RWPE1 (cell line): ENCODE data around the gene SLC9A7.

ENCODE experiments used
- CTCF ChIA-PET: fragments of 350-600 bp; sonication (Branson Sonifier 250); formaldehyde crosslinking; extraction: SDS; loops from one replicate; lab custom pipeline; 2021; lab: Yijun Ruan, JAX
- POLR2A ChIA-PET: fragments of 400-600 bp; formaldehyde crosslinking; extraction: SDS; loops from one replicate; lab custom pipeline; 2020; ENCODE audit warnings: antibody characterized with exemption; ENCODE audit not compliant: low non-redundant PET; lab: Yijun Ruan, JAX
- DNase-seq: peaks from one replicate; pipeline ENCODE4 v3.0.0; 2012; ENCODE audit warnings: low spot score
- H3K27ac ChIP-seq: fragments of 450-650 bp; 2 replicates; pipeline ENCODE4 v1.5.1; 2017
- CTCF ChIP-seq: fragments of 450-650 bp; conservative IDR thresholded peaks from 2 replicates; pipeline ENCODE4 v1.5.1; 2017; ENCODE audit warnings: low read depth, mild to moderate bottlenecking

The SLC9A7 gene

GRCh38 chrX:46617906-46618305 is 141.0 kb downstream of the SLC9A7 start:
- no peak for TF ChIP-seq CTCF
- no peak overlapping the region for H3K27ac ChIP-seq
- CTCF ChIA-PET: no interaction called here
- DNase-seq: no peak
- POLR2A ChIA-PET: no interaction called here

GRCh38 chrX:46611658-46612362 is 147.1 kb downstream of the SLC9A7 start:
- TF ChIP-seq CTCF: no peak
- DNase-seq: no peak
- ChIA-PET CTCF (interaction anchor here (0.6 kb wide), 1 partner anchor 440 kb away, joined by 5 read pairs; no protein-coding TSS in a partner anchor), POLR2A (no interaction called here)
- no peak overlapping the region for H3K27ac ChIP-seq

DNA sequence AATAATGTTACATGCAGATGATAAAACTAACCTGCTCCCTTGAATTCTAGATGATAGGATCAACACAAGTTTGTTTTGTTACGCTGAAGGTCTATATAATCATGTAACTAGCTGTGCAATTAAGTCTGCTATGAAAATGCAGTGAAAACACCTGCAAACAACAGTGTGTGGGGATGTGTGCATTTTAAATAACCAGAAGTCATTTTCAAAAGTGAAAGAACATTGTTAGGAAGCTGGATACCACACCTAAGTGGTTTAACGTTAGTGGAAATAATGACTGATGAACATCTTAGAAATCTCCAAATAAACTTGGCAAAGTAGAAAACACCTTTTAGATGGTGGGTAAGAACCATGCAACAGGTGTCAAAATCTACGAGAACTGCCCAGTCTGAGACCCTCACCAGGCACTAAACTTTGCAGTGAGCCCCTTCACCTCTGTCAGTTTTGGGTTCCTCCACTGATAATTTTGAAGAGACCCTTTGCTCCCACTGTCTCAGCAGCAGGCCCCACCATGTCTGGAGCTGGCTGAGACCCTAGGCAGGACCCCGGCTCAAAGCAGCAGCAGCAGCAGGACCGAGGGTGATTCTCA is 148.8 kb downstream of the SLC9A7 start:
- POLR2A ChIA-PET: no interaction called here
- no peak for TF ChIP-seq CTCF
- no peak for DNase-seq

DNA sequence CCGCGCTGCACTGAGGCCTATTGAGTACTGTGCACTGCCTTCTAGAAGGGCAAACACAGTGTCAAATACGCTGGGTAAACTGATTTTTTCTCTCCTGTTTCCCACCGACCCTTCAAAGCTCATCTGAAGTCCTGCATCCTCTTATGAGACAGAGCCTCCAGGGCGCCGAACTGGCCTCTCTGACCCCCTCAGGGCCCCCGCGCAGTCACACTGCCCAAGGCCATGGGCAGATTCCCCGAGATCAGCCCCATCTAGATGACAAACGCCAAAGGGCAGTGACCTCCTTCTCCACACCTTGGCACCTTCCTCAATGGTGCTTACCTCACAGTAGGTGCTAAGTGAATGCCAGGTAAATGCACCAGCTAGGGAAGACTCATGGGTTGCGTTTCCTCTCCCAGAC is 151.0 kb downstream of the SLC9A7 start:
- POLR2A ChIA-PET: no interaction called here
- no peak for TF ChIP-seq CTCF
- CTCF ChIA-PET: no interaction called here
- H3K27ac ChIP-seq: no peak overlapping the region
- no peak for DNase-seq

More for the DNA sequence above, 148.8 kb downstream of the SLC9A7 start:
- H3K27ac ChIP-seq: no peak overlapping the region
- CTCF ChIA-PET: no interaction called here

DNA sequence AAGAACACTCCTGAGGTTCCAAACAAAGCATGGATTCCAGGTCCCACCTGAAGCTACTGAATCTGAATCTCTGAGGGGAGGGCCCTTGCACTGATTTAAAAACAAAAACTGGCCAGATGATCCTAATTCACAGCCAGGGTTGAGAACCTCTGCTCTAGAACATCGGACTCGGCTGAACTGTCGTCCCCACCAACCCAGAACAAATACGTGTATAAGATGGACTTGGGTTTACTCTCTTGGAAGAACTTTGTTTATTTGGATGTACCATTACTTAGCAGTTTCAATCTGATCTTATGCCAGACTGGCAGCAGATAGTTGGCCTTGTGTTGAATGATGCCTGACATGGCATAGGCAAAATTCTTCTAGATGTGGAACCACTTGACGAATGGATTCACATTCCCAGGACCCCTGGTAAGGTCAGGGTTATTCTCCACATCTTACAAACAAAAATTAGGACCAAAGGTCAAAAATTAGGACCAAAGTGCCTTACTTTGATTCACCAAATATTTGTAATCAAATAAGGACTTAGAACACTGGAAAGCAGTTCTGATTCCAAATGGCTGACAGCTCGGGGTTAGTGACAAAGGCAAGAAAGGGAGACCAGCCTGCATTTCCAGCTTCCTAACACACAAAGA is 156.3 kb downstream of the SLC9A7 start:
- ChIA-PET CTCF (interaction anchor here (0.7 kb wide), 1 partner anchor 101 kb away, joined by 3 read pairs; no protein-coding TSS in a partner anchor), POLR2A (no interaction called here)
- H3K27ac ChIP-seq: no peak overlapping the region
- no peak for DNase-seq
- TF ChIP-seq CTCF: no peak

- ChIA-PET POLR2A (no interaction called here), CTCF (no interaction called here)
- no peak for TF ChIP-seq CTCF
- no peak for DNase-seq
- no peak overlapping the region for H3K27ac ChIP-seq
Observed at GRCh38 chrX:46601283-46601682, 157.6 kb downstream of the SLC9A7 start.
